Suprapubic skin (tissue), 3 donors: Measurements from ENCODE around the gene BOLL.
"Not testable (repeated sequence)": the region's sequence is repeated elsewhere in the genome, so short reads cannot be mapped to it uniquely, and the experiment has no call there.

Experiments used
- CTCF ChIP-seq, 2 donors: fragments of 200-600 bp in 1 of 2; fragments of 450-650 bp in 1 of 2; sonication (generic) in 1 of 2; IDR thresholded peaks; one replicate each; pipeline ENCODE4 v1.5.1; 2016 to 2019; ENCODE audit warnings: antibody characterized with exemption in 2 of 2, mild to moderate bottlenecking in 1 of 2, moderate library complexity in 1 of 2
- POLR2AphosphoS5 ChIP-seq, 3 donors: sonication (generic); formaldehyde crosslinking; IDR thresholded peaks; one replicate each; pipeline ENCODE4 v1.6.1; 2017; ENCODE audit warnings: antibody characterized with exemption in 3 of 3

DNA sequence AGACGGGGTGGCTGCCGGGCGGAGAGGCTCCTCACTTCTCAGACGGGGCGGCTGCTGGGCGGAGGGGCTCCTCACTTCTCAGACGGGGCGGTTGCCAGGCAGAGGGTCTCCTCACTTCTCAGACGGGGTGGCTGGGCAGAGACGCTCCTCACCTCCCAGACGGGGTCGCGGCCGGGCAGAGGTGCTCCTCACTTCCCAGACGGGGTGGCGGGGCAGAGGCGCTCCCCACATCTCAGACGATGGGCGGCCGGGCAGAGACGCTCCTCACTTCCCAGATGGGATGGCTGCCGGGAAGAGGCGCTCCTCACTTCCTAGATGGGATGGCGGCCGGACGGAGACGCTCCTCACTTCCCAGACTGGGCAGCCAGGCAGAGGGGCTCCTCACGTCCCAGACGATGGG is 88.5 kb downstream of the BOLL start:
- not testable (repeated sequence) for TF ChIP-seq CTCF, POLR2AphosphoS5 (IDR thresholded peaks at IDR 0.05)
